HL-60 (cell line): ENCODE data around the gene ZNF75A.

Experiments used
- CTCF ChIP-seq: IDR thresholded peaks from one replicate; pipeline ENCODE4 v1.5.1; 2011; ENCODE audit warnings: low read length, control low read depth, inconsistent platforms; ENCODE audit not compliant: insufficient read depth
- POLR2AphosphoS5 ChIP-seq: IDR thresholded peaks from 2 replicates; pipeline ENCODE4 v1.6.1; 2012; ENCODE audit warnings: low read depth
- REST ChIP-seq: IDR thresholded peaks from 2 replicates; pipeline ENCODE4 v1.6.1; 2012; ENCODE audit warnings: low read depth; ENCODE audit not compliant: insufficient replicate concordance

- no peak for TF ChIP-seq CTCF
- no peak for TF ChIP-seq POLR2AphosphoS5
- TF ChIP-seq REST = no peak
Observed at GRCh38 chr16:3321816-3322215, 16.5 kb downstream of the ZNF75A start.
